ENCODE data around the gene PRRG2.

The PRRG2 gene

DNA sequence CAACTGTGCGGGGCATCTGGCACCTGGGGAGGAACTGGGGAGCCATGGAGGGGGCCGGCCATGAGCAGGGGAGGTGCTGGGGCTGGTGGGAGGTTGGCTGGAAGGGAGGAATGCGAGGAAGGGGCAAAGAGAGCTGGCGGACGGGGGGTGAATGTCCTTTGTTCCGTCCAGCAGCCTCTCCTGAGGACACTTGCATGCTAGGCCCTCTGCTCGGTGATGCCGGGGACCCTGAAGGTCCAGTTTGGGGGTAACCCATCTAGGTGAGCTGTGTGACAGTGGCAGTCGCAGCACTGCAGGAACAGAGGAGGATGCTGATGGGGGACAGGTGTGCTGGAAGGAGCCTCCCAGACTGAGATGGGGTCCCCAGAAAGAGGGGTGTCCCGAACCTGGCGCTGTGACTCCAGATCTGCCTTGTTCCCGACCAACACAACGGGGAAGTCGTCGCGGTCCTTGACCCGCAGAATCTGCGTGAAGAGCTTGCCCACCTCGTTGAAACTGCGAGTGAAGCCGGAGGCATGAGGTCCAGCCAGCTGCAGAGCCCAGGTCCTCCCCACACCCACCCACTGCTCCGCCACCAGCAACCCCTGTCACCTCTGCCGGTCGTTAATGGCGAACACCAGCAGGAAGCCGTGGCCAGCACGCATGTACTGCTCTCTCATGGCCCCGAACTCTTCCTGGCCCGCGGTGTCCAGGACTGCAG lies 55.3 kb downstream of the PRRG2 start:
- in situ Hi-C loops (cut with HindIII; ENCODE audit: low sequenced_read_pairs), result no loop called here

DNA sequence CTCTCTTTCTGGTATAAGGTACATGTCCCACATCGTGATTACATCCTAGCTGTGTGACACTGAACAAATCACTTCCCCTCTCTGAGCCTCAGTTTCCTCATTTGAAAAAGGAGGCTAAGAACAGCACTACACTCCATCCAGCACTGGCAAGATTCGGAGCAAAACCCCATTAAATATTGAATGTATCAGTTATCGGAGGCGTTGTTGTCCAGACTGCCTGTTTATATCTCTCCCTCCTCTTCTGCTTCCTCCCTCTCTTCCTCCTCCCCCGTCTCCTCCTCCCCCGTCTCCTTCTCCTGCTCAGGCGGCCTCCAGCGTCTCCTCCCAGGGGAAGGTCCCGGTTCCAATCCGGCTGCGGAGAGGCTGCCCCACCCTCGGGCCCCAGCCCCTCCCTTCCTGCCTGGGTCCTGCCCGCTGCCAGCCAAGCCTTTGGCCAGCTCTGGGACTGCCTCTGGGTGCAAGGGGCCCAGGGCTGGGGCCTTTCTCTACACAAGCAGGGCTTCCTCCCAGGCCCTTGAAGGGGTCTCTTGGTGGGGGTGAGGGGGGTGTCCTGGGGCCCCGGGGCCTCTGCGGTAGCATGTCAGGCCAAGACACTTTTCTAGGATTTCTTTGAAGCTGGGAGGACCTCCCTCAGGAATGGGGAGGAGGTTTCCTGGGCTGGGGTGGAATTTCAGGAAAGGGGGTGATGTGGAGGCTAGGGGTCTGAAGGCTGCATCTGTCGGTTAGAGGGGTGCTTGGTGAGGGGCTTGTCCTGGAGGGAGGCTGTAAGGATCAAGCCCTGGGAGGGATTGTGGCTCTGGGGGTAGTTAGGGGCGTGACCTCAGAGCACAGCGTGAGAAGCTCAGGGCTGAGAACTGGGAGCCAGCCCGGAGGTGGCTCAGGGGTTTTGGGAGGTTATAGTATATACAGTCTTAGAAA lies 57.0 kb downstream of the PRRG2 start:
- in situ Hi-C loops (cut with HindIII; ENCODE audit: low sequenced_read_pairs), result no loop called here

DNA sequence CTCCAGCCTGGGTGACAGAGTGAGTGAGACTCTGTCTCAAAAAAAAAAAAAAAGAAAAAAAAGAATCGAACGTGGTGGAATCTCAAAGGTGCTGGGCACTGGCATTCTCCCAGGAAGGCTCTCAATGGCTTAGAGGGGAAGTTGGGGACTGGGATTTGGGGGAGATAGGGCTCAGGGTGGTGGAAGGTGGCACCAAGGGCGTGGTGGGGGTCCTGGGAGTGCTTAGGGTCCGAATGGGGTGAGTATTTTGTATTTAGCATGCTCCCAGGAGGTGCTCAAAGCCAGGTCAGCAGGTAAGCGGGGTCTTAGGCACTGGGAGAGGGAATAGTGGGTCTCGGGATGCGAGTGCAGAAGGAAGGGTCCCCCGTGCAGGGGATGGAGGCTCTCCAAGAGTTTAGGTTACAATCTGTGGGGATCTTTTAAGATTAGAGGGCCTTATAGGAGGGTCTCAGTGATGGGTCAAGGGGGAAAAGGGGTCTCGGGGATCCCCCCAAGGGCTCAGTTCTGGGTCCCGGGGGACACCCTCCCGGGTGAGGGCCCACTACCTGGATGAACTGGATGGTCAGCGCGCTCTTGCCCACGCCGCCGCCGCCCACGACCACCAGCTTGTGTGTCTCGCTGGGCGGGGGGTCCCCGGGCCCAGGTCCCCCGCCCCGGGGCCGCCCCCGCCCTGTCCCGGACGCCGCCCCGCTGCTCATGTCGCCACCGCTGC lies 58.4 kb downstream of the PRRG2 start:
- in situ Hi-C loops (cut with HindIII; ENCODE audit: low sequenced_read_pairs), result loop anchor here (5.0 kb wide), 1 partner anchor 67 kb away; no protein-coding TSS in a partner anchor

DNA sequence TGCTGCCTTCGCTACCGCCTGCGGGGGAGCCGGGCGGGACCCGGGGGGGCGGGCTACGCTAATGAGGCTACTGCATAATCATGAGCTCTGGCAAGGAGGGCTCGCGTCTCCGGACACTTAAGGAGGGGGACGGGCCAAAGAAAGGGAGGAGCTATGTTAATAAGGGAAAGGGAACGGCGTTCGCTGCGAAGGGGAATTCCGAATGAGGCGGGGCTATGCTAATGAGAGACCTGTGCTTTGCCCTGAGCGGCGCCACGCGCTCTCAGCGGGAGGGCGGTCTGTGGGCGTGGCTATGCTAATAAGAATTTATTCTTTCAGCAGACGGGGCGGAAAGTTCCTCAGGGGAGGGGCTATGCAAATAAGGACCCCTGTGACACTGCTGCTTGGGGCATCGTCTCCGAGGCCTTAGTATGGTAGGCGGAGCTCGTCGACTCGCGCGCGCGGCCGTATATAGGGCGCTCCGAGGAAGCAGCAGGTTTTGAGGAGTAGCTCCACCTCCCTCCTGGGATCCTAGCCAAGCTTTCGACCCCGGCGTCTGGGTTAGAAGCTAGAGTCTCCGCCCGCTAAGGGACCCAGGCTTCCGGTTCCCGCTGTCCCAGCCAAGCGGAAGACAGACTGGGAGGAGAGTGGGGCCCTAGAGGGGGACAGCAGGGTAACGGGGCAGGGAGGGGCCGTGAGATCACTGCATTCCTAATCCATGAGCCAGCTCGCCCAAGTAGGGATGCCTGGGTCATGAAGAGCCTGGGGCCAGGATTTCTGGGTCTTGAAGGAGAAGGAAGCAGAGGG lies 59.2 kb downstream of the PRRG2 start, which contains the start of gene RRAS:
TSS of gene RRAS (minus strand) at position 31 of the 786 bp plus-strand sequence. CDS start 45 bp downstream, outside the sequence.
- in situ Hi-C loops (cut with HindIII; ENCODE audit: low sequenced_read_pairs), result loop anchor here (5.0 kb wide), 1 partner anchor 68 kb away; no protein-coding TSS in a partner anchor

Measured in endothelial cell of hepatic sinusoid (primary cell).